Renal cortical epithelial cell (primary cell): Measurements from ENCODE around the gene PLA2G6. TPM values are rescaled to one million over a fixed set of nuclear protein-coding genes. Genes with fewer than 3 reads are reported as not detected.

ENCODE experiments used
- DNase-seq: peaks from one replicate; pipeline ENCODE4 v3.0.0-alpha.2; 2011; ENCODE audit warnings: low read depth
- total RNA-seq: library from RNA; depleted of rRNA; stranded (reverse); fragments of >200 nt; gene quantifications from 2 replicates; pipeline ENCODE4 v1.2.3, GENCODE V29; 2014

PLA2G6 gene
- total RNA-seq, 1 donor from 2014 or later = 25.0 TPM

GRCh38 chr22:38071421-38072321, 110.0 kb downstream of the PLA2G6 start:
- no peak for DNase-seq

GRCh38 chr22:38070250-38070921, 111.2 kb downstream of the PLA2G6 start:
- DNase-seq = no peak

GRCh38 chr22:38069372-38070249, 112.0 kb downstream of the PLA2G6 start:
- no peak for DNase-seq

GRCh38 chr22:38068641-38069371, 112.8 kb downstream of the PLA2G6 start:
- DNase-seq = no peak

DNA sequence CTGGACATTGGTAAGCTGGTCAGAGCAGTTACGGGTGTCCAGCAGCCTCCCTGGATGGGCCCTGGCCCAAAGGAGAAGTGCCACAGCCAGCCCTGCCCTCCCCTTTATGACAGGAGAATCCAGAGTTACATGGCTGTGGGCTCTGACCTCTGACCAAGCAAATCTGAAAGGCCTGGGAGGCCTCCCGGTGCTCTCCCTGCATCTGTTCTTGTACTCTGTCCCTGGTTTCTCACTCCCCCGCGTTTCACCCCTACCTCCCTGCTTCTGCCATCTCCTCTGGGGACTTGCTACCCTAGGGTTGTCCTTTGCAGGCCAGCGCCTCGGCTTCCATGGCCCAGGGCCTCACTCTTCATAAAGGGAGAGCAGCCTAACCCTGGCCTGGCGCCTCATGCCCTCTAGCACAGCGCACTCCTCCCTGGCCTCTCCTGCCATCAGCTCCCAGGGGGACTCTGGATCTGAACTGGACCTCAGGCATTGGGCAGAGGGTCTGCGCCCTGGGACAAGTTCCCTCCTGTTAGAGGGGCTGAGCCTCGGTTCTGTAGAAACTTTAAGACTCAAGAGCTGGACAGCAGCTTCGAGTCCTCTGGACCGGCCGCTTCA, 113.8 kb downstream of the PLA2G6 start:
- DNase-seq = no peak

DNA sequence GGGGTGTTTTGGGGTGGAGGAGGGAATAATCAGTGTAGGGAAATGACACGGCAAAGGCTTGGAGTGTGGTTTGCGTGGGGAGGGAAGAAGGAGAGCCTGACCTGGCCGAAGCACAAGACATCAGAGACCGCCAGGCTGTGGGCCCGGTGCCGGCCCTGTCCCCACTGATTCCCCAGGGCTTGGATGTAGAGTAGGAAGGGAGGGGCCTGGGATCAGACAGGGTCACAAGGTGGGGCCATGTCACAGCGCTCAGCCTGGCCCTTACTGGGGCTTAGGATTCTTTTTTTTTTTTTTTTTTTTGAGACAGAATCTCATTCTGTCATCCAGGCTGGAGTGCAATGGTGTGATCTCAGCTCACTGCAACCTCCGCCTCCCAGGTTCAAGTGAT, 114.6 kb downstream of the PLA2G6 start:
- no peak for DNase-seq

- no peak for DNase-seq
Observed at GRCh38 chr22:38066381-38067027, 115.1 kb downstream of the PLA2G6 start.

GRCh38 chr22:38065539-38065938, 116.1 kb downstream of the PLA2G6 start:
- DNase-seq = no peak

- no peak for DNase-seq
Observed at GRCh38 chr22:38062791-38063190, 118.8 kb downstream of the PLA2G6 start.

Other genes starting within 250 kb of the PLA2G6 start
- gene C22orf23, start 228.2 kb downstream of the PLA2G6 start, total RNA-seq = 0.05 TPM in 1 of 2 replicates, not detected in the other
- 14.2 and 37.9 TPM in 2 replicates for gene POLR2F, start 228.1 kb downstream of the PLA2G6 start, total RNA-seq
- not detected in 2 replicates for gene SOX10, start 197.3 kb downstream of the PLA2G6 start, total RNA-seq
- gene PICK1, start 124.4 kb downstream of the PLA2G6 start, total RNA-seq = 46.9 and 52.0 TPM in 2 replicates
- not detected in 2 replicates for gene SLC16A8, start 97.6 kb downstream of the PLA2G6 start, total RNA-seq
- gene BAIAP2L2, start 71.1 kb downstream of the PLA2G6 start, total RNA-seq = 0.85 and 1.9 TPM in 2 replicates
- gene MAFF, start 20.2 kb upstream of the PLA2G6 start, total RNA-seq = 18.1 and 34.2 TPM in 2 replicates
- 16.5 and 67.5 TPM in 2 replicates for gene TMEM184B, start 91.2 kb upstream of the PLA2G6 start, total RNA-seq
- 86.7 and 118 TPM in 2 replicates for gene CSNK1E, start 135.6 kb upstream of the PLA2G6 start, total RNA-seq